Measurements from ENCODE around the gene GANAB. TPM values are rescaled to one million over a fixed set of nuclear protein-coding genes. Genes with fewer than 3 reads are reported as not detected.
A peak's percentile ranks its signal among the peaks of the same experiment; 100 is the strongest.

GANAB gene
- total and polyA plus RNA-seq, 2 of the 13 experiments (the other 11 are each of a cell fraction or from before 2014, with no cell fraction given), result 99.5 to 234 TPM

DNA sequence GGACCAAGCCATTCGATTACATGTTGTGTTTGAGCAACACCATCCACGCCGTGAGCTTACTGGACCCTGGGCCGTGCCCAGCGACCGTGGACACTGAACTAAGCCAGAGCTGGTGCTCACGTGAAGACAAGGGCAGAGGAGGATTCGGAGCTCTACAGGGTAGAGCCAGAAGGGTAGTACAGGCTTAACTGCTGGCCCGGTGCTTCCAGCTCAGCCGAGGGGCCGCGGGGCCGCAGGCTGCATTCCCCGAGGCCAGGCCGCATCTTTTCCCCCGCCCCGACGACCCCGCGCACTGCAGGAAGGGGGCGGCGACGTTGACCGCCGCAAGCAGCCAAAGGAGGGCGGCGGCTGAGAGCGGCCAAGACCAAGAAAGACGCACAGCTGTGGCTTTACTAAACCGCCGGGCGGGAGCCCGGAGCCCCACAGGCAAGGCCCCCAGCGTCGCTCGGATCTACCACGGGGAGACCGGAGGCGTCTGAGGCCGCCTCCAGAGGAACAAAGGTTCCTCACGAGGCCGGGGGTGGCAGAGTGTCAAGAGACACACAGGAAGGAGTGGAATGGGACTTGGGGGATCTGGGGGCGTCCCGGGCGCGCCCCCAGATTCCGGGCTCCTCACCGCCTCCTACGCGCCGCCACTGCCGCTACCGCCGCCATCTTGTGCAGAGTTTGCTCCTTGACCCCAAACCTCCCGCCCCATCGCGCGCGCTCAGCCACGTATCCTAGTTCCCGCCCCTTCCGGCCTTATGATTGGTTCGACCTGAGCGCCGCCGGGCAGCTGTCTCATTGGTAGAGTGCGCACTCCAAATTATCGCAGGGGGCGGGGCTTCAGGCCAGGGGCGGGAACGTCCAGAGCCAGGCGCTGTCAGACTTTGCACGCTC lies at the start of gene GANAB (continued):
- TF ChIP-seq, protein P1, sequence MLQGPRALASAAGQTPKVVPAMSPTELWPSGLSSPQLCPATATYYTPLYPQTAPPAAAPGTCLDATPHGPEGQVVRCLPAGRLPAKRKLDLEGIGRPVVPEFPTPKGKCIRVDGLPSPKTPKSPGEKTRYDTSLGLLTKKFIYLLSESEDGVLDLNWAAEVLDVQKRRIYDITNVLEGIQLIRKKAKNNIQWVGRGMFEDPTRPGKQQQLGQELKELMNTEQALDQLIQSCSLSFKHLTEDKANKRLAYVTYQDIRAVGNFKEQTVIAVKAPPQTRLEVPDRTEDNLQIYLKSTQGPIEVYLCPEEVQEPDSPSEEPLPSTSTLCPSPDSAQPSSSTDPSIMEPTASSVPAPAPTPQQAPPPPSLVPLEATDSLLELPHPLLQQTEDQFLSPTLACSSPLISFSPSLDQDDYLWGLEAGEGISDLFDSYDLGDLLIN (CRISPR knock-in tag; IDR thresholded peaks at IDR 0.05; ENCODE audit: borderline replicate concordance), result no peak; the same call in 1 of the 2 replicates
- TF ChIP-seq ZNF878 (CRISPR knock-in tag; IDR thresholded peaks at IDR 0.05) (peak; percentile 43; the same call in 1 of the 2 replicates), NR2F6 (IDR thresholded peaks at IDR 0.05) (peak; percentile 80; the same call in 1 of the 2 replicates), NR2F6 (CRISPR knock-in tag; IDR thresholded peaks at IDR 0.05) (peak; percentile 85), REXO4 (CRISPR knock-in tag; IDR thresholded peaks at IDR 0.05; ENCODE audit: borderline replicate concordance) (0 out of 2 replicates have a peak, but pooled peaks have one; percentile 62), ZBTB7B (CRISPR knock-in tag; IDR thresholded peaks at IDR 0.05) (0 out of 2 replicates have a peak, but pooled peaks have one; percentile 51), ZNF441 (CRISPR knock-in tag; IDR thresholded peaks at IDR 0.05; ENCODE audit: borderline replicate concordance) (peak; percentile 29; the same call in 1 of the 2 replicates), JARID2 (CRISPR knock-in tag; IDR thresholded peaks at IDR 0.05; ENCODE audit: insufficient replicate concordance) (no peak), POLR2AphosphoS5 (IDR thresholded peaks at IDR 0.05; ENCODE audit: low read depth, low read length) (peak; percentile 93), ZNF652 (CRISPR knock-in tag; IDR thresholded peaks at IDR 0.05; ENCODE audit: borderline replicate concordance, low read depth) (no peak), ZNF10 (CRISPR knock-in tag; IDR thresholded peaks at IDR 0.05; ENCODE audit: borderline replicate concordance, low read depth) (no peak), ZNF333 (CRISPR knock-in tag; IDR thresholded peaks at IDR 0.05; ENCODE audit: borderline replicate concordance) (0 out of 2 replicates have a peak, but pooled peaks have one; percentile 60), MEIS2 (CRISPR knock-in tag; IDR thresholded peaks at IDR 0.05) (no peak; the same call in 1 of the 2 replicates), ZNF335 (CRISPR knock-in tag; IDR thresholded peaks at IDR 0.05) (no peak), POLR2AphosphoS2 (IDR thresholded peaks at IDR 0.05; ENCODE audit: low read depth, low read length) (0 out of 2 replicates have a peak, but pooled peaks have one; percentile 54)
- TF ChIP-seq, protein P2, sequence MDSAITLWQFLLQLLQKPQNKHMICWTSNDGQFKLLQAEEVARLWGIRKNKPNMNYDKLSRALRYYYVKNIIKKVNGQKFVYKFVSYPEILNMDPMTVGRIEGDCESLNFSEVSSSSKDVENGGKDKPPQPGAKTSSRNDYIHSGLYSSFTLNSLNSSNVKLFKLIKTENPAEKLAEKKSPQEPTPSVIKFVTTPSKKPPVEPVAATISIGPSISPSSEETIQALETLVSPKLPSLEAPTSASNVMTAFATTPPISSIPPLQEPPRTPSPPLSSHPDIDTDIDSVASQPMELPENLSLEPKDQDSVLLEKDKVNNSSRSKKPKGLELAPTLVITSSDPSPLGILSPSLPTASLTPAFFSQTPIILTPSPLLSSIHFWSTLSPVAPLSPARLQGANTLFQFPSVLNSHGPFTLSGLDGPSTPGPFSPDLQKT (CRISPR knock-in tag; IDR thresholded peaks at IDR 0.05; ENCODE audit: borderline replicate concordance), result no peak
- TF ChIP-seq, protein P3, sequence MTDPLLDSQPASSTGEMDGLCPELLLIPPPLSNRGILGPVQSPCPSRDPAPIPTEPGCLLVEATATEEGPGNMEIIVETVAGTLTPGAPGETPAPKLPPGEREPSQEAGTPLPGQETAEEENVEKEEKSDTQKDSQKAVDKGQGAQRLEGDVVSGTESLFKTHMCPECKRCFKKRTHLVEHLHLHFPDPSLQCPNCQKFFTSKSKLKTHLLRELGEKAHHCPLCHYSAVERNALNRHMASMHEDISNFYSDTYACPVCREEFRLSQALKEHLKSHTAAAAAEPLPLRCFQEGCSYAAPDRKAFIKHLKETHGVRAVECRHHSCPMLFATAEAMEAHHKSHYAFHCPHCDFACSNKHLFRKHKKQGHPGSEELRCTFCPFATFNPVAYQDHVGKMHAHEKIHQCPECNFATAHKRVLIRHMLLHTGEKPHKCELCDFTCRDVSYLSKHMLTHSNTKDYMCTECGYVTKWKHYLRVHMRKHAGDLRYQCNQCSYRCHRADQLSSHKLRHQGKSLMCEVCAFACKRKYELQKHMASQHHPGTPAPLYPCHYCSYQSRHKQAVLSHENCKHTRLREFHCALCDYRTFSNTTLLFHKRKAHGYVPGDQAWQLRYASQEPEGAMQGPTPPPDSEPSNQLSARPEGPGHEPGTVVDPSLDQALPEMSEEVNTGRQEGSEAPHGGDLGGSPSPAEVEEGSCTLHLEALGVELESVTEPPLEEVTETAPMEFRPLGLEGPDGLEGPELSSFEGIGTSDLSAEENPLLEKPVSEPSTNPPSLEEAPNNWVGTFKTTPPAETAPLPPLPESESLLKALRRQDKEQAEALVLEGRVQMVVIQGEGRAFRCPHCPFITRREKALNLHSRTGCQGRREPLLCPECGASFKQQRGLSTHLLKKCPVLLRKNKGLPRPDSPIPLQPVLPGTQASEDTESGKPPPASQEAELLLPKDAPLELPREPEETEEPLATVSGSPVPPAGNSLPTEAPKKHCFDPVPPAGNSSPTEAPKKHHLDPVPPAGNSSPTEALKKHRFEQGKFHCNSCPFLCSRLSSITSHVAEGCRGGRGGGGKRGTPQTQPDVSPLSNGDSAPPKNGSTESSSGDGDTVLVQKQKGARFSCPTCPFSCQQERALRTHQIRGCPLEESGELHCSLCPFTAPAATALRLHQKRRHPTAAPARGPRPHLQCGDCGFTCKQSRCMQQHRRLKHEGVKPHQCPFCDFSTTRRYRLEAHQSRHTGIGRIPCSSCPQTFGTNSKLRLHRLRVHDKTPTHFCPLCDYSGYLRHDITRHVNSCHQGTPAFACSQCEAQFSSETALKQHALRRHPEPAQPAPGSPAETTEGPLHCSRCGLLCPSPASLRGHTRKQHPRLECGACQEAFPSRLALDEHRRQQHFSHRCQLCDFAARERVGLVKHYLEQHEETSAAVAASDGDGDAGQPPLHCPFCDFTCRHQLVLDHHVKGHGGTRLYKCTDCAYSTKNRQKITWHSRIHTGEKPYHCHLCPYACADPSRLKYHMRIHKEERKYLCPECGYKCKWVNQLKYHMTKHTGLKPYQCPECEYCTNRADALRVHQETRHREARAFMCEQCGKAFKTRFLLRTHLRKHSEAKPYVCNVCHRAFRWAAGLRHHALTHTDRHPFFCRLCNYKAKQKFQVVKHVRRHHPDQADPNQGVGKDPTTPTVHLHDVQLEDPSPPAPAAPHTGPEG (CRISPR knock-in tag; IDR thresholded peaks at IDR 0.05), result no peak
- TF ChIP-seq, protein P4, sequence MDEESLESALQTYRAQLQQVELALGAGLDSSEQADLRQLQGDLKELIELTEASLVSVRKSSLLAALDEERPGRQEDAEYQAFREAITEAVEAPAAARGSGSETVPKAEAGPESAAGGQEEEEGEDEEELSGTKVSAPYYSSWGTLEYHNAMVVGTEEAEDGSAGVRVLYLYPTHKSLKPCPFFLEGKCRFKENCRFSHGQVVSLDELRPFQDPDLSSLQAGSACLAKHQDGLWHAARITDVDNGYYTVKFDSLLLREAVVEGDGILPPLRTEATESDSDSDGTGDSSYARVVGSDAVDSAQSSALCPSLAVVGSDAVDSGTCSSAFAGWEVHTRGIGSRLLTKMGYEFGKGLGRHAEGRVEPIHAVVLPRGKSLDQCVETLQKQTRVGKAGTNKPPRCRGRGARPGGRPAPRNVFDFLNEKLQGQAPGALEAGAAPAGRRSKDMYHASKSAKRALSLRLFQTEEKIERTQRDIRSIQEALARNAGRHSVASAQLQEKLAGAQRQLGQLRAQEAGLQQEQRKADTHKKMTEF (CRISPR knock-in tag; IDR thresholded peaks at IDR 0.05), result peak; percentile 79
